Sigmoid colon (tissue), 4 donors: ENCODE measurements around the gene ADK.

ENCODE experiments used
- CTCF ChIP-seq, 4 experiments: fragments of 450-650 bp in 3 of 4; fragments of 200-600 bp in 1 of 4; IDR thresholded peaks; one replicate each; pipeline ENCODE4 v1.5.1; 2016 to 2019; ENCODE audit warnings: antibody characterized with exemption in 4 of 4, mild to moderate bottlenecking in 3 of 4, moderate library complexity in 2 of 4
- POLR2AphosphoS5 ChIP-seq, 4 donors: sonication (generic); formaldehyde crosslinking; IDR thresholded peaks; one replicate each; pipeline ENCODE4 v1.6.1; 2017; ENCODE audit warnings: antibody characterized with exemption in 4 of 4

GRCh38 chr10:74171625-74172024 is 20.6 kb downstream of the ADK start:
- no peak for TF ChIP-seq POLR2AphosphoS5 (IDR thresholded peaks at IDR 0.05)
- TF ChIP-seq CTCF (IDR thresholded peaks at IDR 0.05): no peak
